Pancreas (tissue), 10 donors: Measurements from ENCODE around the gene SNRK. TPM values are rescaled to one million over a fixed set of nuclear protein-coding genes. Genes with fewer than 3 reads are reported as not detected.

Source experiments
- ATAC-seq, 4 donors: fragments of 200-7000 bp; cut with Tn5 transposase; one replicate each; pipeline versions ENCODE4 v1.8.0 to v1.9.1; 2020; ENCODE audit warnings: mild to moderate bottlenecking in 4 of 4, moderate library complexity in 4 of 4
- DNase-seq, 6 donors: peaks; one replicate each; pipeline ENCODE4 v3.0.0-alpha.2; 2020
- FAIRE-seq: peaks from 2 replicates; lab custom pipeline; 2012; peaks lifted over from hg19 to GRCh38; lab: Jason Lieb, UNC
- H3K27ac ChIP-seq, 4 donors: fragments of 200-600 bp; sonication (generic); 1 replicate in 3 of 4; 2 replicates in 1 of 4; pipeline versions ENCODE4 v1.5.0 to v1.8.0; 2020
- H3K27me3 ChIP-seq, 4 donors: fragments of 200-600 bp; one replicate each; pipeline ENCODE4 v1.8.0; 2021
- H3K36me3 ChIP-seq, 3 donors: fragments of 200-600 bp; sonication (generic) in 1 of 3; one replicate each; pipeline versions ENCODE4 v1.5.0 to v1.8.0; 2020 to 2021
- H3K4me1 ChIP-seq, 3 donors: fragments of 200-600 bp; one replicate each; pipeline ENCODE4 v1.8.0; 2021
- H3K4me3 ChIP-seq, 4 donors: fragments of 200-600 bp; sonication (generic) in 2 of 4; one replicate each; pipeline versions ENCODE4 v1.5.0 to v1.8.0; 2020 to 2021
- H3K9me3 ChIP-seq, 4 donors: fragments of 200-600 bp; one replicate each; pipeline ENCODE4 v1.8.0; 2021
- CTCF ChIP-seq, 4 donors: fragments of 200-600 bp; sonication (generic) in 3 of 4; IDR thresholded peaks; one replicate each; pipeline versions ENCODE4 v1.5.0 to v1.8.0; 2021; ENCODE audit warnings: antibody characterized with exemption in 4 of 4
- WGBS, 2 donors: extraction: QIAGEN DNeasy Blood & Tissue Kit; methylation state at CpG; one replicate each; pipeline ENCODE4 v1.1.7; 2013; 5-methylcytosine and 5-hydroxymethylcytosine counted together
- intact Hi-C, 3 donors: fragments of 100-400 bp; cut with DNase I; formaldehyde crosslinking; loops; one replicate each; pipeline versions ENCODE4 v1.11.1 to v1.14.2; 2022
- polyA plus RNA-seq, 2 donors: library from polyadenylated mRNA; stranded (reverse); fragments of 200-250 nt; gene quantifications; one replicate each; pipeline ENCODE4 v1.2.3, GENCODE V29; 2013
- total RNA-seq, 6 donors: library from RNA; stranded (reverse); fragmentation: NEBNext Ultra II Directional in 4 of 6; extraction: Animal tissue kit (Norgen Biotek cat#: 25700) in 4 of 6; gene quantifications; one replicate each; pipeline versions ENCODE4 v1.2.1 to v1.2.4, GENCODE V29; 2021 to 2023
- donor health status: healthy with polysubstance abuse.
- donor health status: DM: no; HTN: no; CAD: no; lungs with moderate emphysema.
- donor health status: DM: no; HTN: no; CAD: no.
- donor health status: control.
- donor health status: control.
- donor health status: Bipolar disorder and iron deficiency.
- donor health status: DM: yes; HTN: yes; CAD: no.
- donor health status: DM: no; HTN: no; CAD: no.
- donor health status: DM: no; HTN: no; CAD: no.
- donor health status: DM: yes; HTN: yes; CAD: no.

SNRK gene
- total and polyA plus RNA-seq, 8 donors, result 6.3 to 24.2 (median 17.2) TPM

GRCh38 chr3:43347774-43348173, 61.4 kb downstream of the SNRK start:
- TF ChIP-seq CTCF (IDR thresholded peaks at IDR 0.05), result no peak
- Histone ChIP-seq H3K4me3 (no peak overlapping the region), H3K27ac (no peak overlapping the region), H3K9me3 (no peaks in the 10 kb centered on the region), H3K4me1 (peaks cover 8 to 13% (median 12%) of the 10 kb centered on the region in 3 donors), H3K36me3 (peaks cover 5 to 31% (median 19%) of the 10 kb centered on the region in 3 donors), H3K27me3 (no peaks in the 10 kb centered on the region)
- FAIRE-seq (no peak), DNase-seq (peak in 1 of 6 donors; percentile 65), ATAC-seq (no peak)
- intact Hi-C loops, result no loop called here
- WGBS, 2 donors, result 98 to 99% methylated on average over 20 of the region's 20 CpGs

DNA sequence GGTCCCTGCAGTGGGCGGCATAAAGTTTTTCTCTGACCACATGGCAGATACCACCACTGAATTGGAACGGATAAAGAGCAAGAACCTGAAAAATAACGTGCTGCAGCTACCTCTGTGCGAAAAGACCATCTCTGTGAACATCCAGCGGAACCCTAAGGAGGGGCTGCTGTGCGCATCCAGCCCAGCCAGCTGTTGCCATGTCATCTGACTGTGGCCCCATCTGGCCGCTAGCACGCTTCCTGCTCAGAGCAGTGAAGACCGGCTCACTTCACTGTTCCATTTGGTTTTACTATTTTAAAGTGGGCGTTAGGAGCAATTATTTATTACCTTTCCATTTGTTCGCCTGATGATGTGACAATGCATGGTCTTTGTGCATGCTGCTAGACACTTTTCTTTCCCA, 62.0 kb downstream of the SNRK start:
- no peak overlapping the region for H3K27ac ChIP-seq
- DNase-seq (no peak), ATAC-seq (no peak), FAIRE-seq (no peak)
- TF ChIP-seq CTCF (IDR thresholded peaks at IDR 0.05), result no peak
- no peaks in the 10 kb centered on the region for H3K27me3 ChIP-seq
- WGBS, 2 donors, result 96 to 97% methylated on average over 11 of the region's 11 CpGs
- H3K36me3 ChIP-seq, result peaks cover 5 to 31% (median 19%) of the 10 kb centered on the region in 3 donors
- no peak overlapping the region for H3K4me3 ChIP-seq
- intact Hi-C loops, result no loop called here
- peaks cover 8 to 11% (median 8%) of the 10 kb centered on the region in 3 donors for H3K4me1 ChIP-seq
- no peaks in the 10 kb centered on the region for H3K9me3 ChIP-seq

- Histone ChIP-seq H3K9me3 (no peaks in the 10 kb centered on the region), H3K27me3 (no peaks in the 10 kb centered on the region), H3K4me1 (peaks cover 4 to 5% (median 5%) of the 10 kb centered on the region in 3 donors), H3K27ac (no peak overlapping the region), H3K4me3 (no peak overlapping the region), H3K36me3 (peaks cover 5 to 31% (median 19%) of the 10 kb centered on the region in 3 donors)
- DNase-seq, result peak in 1 of 6 donors; percentile 21
- intact Hi-C loops, result no loop called here
- FAIRE-seq, result no peak
- ATAC-seq, result no peak
- no peak for TF ChIP-seq CTCF (IDR thresholded peaks at IDR 0.05)
- WGBS, 2 donors, result 69 to 73% methylated on average over 4 of the region's 4 CpGs
Measured at GRCh38 chr3:43348852-43349574, 62.7 kb downstream of the SNRK start.

GRCh38 chr3:43349716-43350115, 63.4 kb downstream of the SNRK start:
- Histone ChIP-seq H3K36me3 (peaks cover 5 to 31% (median 19%) of the 10 kb centered on the region in 3 donors), H3K27ac (no peak overlapping the region), H3K4me1 (no peaks in the 10 kb centered on the region), H3K9me3 (no peaks in the 10 kb centered on the region), H3K4me3 (no peak overlapping the region), H3K27me3 (no peaks in the 10 kb centered on the region)
- intact Hi-C loops, result no loop called here
- FAIRE-seq (no peak), ATAC-seq (no peak), DNase-seq (no peak)
- 93 to 97% methylated on average over 3 of the region's 3 CpGs for WGBS, 2 donors
- no peak for TF ChIP-seq CTCF (IDR thresholded peaks at IDR 0.05)

- Histone ChIP-seq H3K9me3 (no peaks in the 10 kb centered on the region), H3K4me3 (no peak overlapping the region), H3K36me3 (peaks cover 0 to 3% (median 0%) of the 10 kb centered on the region in 3 donors), H3K27me3 (no peaks in the 10 kb centered on the region), H3K4me1 (no peaks in the 10 kb centered on the region), H3K27ac (no peak overlapping the region)
- DNase-seq (no peak), ATAC-seq (no peak), FAIRE-seq (no peak)
- intact Hi-C loops, result no loop called here
- no peak for TF ChIP-seq CTCF (IDR thresholded peaks at IDR 0.05)
- WGBS, 2 donors, result 95 to 98% methylated on average over 1 of the region's 1 CpG
Measured at GRCh38 chr3:43353393-43353792, 67.1 kb downstream of the SNRK start.
